Activated T-helper 1 cell treated with Interleukin-2 at 50 U/mL for 16 hours (primary cell): Measurements from ENCODE around the gene STK17A.
A peak's percentile ranks its signal among the peaks of the same experiment; 100 is the strongest.
"Not testable (repeated sequence)": the region's sequence is repeated elsewhere in the genome, so short reads cannot be mapped to it uniquely, and the experiment has no call there.

Experiments used
- DNase-seq: peaks from one replicate; pipeline ENCODE4 v3.0.0-alpha.2; 2020; ENCODE audit warnings: low read depth

Gene STK17A

DNA sequence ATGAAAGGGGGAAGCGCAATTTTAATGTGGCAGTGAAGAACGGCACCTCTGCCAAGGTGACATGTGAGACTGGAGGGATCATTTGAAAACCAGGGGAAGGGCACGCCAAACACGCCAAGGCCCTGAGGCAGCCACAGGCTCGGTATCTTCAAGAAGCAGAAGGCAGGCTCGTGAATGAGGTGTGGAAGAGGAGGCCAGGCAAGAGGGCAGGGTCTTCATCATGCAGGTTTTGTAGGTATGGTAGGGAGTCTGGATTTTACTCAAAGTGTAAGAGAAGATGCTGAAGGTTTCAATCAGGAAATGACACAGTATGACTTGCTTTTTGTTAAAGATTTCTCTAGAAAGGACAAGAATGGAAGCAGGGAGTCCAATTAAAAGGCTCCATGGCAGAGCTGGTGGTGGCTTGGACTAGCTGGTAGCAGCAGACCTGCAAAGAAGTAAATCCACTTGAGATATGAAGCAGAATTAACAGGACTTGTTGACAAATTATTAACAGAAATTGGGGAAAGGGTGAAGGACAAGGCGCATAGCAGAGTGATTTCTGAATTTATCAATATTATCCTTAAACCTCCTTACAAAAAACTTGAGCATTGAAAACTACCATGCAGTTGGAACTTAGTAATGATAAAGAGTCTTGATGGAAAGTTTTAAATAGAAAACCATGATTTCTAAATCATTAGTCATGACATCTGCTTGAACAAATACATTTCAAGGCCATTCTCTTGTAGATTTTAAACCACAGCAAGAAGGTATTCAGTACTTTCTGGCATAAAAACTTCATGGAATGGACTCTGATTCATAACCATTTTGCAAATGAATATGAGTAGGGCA is 76.0 kb downstream of the STK17A start:
- no peak for DNase-seq

DNA sequence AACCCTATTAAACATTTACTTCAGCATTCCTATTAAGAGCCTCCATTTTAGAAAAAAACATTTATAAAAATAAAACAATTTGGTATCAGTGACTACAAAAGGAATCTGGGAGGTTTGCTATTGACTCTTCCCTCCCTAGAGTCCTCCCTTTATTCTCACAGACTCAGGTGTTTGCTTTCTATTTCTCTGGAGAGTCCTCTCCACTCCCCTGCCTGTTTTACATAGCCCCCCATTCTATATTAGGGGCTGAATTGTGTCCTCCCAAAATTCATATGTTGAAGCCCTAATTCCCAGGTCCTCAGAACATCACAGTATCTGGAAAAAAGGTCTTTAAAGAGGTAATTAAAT is 76.6 kb downstream of the STK17A start:
- no peak for DNase-seq

DNA sequence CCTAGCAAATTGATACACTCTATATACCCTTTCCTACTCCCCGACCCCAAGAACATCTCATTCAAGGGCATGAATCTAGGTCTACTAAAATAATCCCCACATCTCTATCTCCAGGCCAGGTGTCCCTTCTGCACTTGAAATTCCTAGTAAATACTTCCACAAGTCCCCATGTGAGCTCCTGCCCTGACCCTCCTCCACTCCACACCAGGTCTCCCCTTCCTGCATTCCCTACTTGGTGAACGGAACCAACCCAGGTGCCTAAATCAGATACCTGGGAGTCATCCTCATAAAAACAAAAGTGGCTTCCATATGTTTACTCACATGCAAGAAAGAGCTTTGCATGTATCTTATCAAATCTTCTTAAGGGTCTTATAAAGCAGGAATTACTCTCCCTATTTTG is 77.2 kb downstream of the STK17A start:
- no peak for DNase-seq

DNA sequence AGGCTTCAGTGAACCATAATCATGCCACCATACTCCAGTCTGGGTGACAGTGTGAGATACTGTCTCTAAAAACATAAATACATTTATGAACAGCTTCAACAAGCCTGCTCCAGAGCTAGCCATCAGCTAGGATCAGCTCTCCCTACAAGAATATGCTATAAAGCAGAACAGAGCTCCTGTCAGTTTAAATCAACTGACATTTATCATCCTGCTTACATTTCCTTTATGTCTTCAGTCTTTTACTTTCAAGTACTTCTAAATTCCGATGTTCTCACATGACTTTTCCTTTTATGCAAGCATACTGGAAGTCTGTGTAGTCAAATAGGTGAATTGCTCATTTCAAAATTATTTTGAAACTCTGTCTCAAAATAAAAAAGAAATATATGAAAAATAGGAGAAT is 81.8 kb downstream of the STK17A start:
- DNase-seq: no peak

DNA sequence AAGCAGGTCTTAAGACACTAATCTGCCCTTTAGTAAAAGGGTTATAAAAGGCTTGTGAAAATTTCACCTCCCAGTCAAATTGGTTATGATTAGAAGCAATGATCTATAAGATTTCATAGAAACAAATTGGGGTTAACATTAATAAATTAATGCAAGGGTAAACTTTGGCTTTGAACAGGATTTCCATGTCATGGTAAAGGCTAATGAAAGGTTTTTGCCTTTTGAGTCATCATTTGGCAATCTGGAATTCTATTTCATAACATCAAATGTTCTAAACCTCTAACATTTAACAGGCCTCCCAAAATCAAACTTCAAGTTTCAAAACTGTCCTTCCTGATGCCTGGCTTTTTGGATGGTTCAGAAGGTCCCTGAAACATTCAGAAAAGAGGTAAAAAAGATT is 84.0 kb downstream of the STK17A start:
- DNase-seq: no peak

DNA sequence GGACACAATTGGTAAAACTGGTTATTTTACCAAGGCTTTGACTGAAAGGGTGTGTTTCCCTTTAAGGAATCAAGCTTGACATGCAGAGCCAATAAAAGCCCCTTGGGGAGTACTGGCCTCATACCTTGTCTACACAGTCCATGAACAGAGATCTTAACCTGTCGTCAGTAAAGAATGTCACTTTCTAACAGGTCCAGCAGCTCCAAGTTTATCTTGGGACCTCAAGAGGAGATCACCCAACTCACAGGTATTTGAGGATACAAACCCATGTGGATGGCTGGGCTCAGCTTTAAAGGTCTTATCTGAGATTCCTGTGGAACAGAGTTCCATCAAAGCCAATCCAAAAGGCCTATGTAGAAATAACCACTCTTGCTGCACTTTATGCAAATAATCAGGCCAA is 85.1 kb downstream of the STK17A start:
- DNase-seq: no peak

DNA sequence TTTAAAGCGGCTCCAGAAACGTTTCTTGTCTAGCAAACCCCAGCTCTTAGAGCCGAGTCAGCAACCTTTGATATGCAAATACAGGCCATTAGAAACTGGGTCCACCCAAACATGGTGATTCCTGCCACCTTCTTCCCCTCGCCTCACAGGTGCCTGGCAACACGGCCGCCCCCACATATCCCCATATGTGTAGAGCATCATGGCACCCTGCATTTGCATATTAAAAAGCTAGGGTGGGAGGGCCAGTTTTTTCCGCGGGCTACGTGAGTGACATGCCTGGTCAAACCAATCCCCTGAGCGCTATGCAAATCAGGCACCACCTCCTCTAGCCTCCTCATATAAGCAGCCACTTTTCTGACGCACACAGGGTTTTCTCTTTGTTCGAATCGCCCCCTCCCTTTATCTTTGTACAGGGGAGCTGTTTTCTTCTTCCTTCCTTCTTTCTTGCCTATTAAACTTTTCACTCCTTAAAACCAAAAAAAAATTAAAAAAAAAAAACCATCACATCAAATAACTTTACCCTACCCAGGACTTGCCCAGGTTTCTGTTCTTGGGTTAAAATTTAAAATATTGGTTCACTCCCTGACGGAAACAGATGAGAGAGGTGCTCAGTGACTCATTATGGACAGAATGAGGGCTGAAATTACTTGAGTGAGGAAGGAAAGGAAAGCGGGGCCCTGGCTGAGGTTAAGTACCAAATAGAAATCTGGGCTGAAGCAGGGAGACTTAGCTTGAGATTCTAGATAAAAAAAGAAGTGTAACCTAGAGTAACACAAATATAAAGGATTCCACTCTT is 86.6 kb downstream of the STK17A start:
- peak; percentile 58 for DNase-seq

DNA sequence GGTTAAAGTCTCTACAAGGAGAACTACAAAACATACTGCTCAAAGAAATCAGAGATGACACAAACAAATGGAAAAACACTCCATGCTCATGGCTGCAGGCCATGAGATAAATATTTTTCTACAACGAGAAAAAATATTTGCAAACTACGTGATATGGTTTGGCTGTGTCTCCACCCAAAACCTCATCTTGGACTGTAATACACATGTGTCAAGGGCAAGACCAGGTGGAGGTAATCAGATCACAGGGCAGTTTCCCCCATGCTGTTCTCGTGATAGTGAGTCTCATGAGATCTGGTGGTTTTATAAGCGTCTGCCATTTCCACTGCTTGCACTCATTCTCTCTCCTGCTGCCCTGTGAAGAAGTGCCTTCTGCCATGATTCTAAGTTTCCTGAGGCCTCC is 88.6 kb downstream of the STK17A start:
- DNase-seq: no peak

DNA sequence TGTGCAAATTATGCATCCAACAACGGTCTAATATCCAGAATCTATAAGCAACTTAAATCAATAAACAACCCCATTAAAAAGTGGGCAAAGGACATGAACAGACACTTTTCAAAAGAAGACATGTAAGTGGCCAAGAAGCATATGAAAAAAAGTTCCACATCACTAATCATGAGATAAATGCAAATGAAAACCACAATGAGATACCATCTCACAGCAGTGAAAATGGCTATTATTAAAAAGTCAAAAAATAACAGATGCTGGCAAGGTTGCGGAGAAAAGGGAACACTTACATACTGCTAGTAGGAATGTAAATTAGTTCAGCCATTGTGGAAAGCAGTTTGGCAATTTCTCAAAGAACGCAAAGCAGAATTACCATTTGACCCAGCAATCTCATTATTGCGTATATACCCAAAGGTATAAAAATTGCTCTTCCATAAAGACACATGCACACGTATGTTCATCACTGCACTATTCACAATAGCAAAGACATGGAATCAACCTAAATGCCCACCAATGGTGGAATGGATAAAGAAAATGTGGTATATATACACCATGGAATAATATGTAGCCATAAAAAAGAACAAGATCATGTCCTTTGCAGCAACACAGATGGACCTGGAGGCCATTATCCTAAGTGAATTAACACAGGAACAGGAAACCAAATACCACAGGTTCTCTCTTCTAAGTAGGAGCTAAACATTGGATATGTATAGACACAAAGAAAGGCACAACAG is 90.5 kb downstream of the STK17A start:
- not testable (repeated sequence) for DNase-seq

DNA sequence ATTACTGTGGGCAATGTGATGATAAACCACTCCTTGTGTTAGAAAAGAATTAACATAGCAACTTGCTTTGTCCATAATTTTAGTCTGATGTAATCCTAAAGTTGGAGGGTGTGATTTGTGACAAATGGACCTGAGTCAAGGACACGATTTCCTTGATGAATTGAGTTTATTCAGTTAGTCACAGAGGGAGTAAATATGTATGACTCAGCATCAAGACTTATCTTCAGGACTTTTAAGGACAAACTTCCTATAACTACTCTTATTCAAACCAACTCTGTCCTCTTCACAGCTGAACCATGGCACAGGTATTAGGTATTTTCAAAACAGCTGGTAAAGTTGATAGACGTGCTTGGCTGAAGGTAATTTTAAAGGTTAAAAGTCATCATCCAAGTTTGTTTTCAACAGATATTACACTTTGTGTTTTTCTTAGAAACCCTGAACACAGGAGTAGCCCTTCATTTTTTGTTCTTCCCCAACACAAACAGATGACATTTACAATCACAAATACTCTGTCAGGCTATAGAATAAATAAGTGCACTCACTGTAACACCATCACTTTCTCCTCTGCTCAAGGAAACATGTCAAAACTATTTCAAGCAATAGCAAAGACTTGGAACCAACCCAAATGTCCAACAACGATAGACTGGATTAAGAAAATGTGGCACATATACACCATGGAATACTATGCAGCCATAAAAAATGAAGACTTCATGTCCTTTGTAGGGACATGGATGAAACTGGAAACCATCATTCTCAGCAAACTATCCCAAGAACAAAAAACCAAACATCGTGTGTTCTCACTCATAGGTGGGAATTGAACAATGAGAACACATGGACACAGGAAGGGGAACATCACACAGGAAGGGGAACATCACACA is 91.9 kb downstream of the STK17A start:
- no peak for DNase-seq
